ENCODE measurements around the gene QRFP. TPM values are rescaled to one million over a fixed set of nuclear protein-coding genes. Genes with fewer than 3 reads are reported as not detected.

QRFP gene
- total and polyA plus RNA-seq, 8 donors = 0.16 to 0.70 (median 0.47) TPM; not detected in 1

DNA sequence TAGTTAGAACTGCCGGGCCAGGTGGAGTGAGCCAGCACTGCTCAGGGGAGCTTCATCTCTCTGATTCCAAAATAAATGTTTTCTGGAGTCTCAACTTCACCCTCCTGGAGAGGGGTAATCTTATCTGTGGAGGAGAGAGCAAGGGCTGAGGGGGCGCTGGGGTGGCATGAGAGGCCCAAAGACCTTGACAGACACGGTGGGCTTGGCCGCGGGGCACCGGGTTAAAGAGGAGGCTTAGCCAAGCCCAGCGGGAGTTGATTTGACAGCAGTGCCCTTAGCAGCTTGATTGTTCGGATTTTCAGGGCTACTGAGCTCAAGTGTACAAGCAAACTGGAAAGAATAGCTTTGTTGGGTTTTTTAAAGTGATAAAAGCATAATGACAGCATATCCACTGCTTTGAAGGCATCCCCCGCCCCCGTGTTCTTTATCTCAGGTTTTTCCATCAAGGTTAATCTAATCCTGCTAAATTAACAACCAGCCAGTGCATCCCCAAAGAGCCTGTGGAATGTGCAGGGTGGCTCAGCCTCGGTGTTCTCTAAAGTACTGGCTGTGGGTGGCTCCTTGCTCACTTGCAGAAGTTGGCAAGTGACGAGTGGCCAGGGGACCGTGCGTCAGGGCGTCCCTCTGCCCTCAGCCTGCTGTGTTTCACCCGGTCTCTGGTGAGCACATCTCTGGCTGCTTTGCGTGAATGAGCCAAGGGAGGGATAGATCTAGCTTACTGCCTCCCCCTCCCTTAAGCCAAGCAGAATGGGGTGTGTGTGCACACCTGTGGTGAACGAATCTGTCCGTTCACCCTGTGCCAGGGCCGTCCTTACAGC is 5.5 kb downstream of the QRFP start:
- peaks cover 0 to 3% of the 10 kb centered on the region in 2 donors for H3K27me3 ChIP-seq
- H3K4me1 ChIP-seq = peaks cover 0 to 6% of the 10 kb centered on the region in 2 donors
- no peaks in the 10 kb centered on the region for H3K9me3 ChIP-seq
- H3K4me3 ChIP-seq = no peak overlapping the region
- intact Hi-C loops (cut with DNase I) = no loop called here
- H3K27ac ChIP-seq = no peak overlapping the region
- TF ChIP-seq CTCF (IDR thresholded peaks at IDR 0.05) = no peak
- DNase-seq (peak in 1 of 4 donors; percentile 48), ATAC-seq (no peak)
- peaks cover 0 to 62% of the 10 kb centered on the region in 2 donors for H3K36me3 ChIP-seq

DNA sequence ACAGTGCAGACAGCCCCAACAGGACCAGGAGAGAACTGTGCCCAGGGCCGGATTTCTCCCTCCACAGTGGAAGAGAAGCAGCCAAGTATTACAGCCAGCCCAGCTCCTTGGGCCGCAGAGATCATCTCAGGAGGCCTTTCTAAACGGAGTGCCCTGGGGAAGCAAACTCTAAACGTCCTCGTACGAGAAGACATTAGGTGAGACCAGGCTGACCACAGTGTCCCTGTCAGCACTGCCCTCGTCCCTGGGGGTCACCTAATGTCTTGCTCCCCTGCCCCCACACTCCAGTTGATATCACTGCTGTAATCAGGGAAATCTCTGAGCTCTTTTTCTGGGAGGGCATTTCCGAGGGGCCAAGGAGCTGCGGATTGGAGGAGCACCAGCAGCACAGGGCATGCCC is 6.5 kb downstream of the QRFP start:
- peaks cover 0 to 72% of the 10 kb centered on the region in 2 donors for H3K36me3 ChIP-seq
- no peak overlapping the region for H3K4me3 ChIP-seq
- TF ChIP-seq CTCF (IDR thresholded peaks at IDR 0.05) = no peak
- no peaks in the 10 kb centered on the region for H3K27me3 ChIP-seq
- no peaks in the 10 kb centered on the region for H3K9me3 ChIP-seq
- ATAC-seq (no peak), DNase-seq (peak in 1 of 4 donors; percentile 28)
- peaks cover 0 to 6% of the 10 kb centered on the region in 2 donors for H3K4me1 ChIP-seq
- no peak overlapping the region for H3K27ac ChIP-seq
- intact Hi-C loops (cut with DNase I) = no loop called here

DNA sequence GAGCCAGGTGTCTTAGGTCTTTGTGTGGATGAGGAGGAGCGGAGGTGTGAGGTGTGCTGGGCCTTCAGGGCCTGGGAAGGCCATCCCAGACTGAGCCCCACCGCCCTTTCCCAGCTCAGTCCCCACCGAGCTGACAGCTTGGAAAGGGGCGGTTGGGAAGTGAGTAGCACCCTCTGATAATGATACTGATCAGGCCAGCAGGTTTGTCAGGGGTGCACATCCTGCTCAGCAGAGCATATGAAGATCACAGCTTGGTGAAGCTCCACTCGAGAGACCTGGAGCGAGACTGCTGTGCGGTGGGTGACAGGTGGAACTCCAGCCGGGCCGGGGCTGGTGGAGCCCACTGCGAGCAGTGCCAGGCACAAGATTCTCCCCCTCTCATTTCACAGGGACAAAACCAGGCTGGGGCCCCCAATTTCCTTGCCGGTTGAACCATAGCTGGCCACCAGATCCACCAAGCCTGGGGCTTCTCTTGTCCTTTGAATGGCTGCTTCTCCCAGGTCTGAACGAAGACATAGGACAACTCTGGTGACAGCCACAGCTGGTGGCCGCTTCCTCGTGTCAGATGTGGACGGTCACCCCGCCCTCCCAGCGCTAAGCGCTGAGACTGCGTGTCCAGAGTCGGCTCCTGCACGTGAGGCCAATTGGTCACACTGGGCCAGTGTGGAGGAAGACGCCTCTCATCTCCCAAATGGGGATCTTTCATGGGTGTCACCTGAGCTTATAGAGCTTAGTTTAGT is 8.3 kb downstream of the QRFP start:
- peaks cover 0 to 90% of the 10 kb centered on the region in 2 donors for H3K36me3 ChIP-seq

DNA sequence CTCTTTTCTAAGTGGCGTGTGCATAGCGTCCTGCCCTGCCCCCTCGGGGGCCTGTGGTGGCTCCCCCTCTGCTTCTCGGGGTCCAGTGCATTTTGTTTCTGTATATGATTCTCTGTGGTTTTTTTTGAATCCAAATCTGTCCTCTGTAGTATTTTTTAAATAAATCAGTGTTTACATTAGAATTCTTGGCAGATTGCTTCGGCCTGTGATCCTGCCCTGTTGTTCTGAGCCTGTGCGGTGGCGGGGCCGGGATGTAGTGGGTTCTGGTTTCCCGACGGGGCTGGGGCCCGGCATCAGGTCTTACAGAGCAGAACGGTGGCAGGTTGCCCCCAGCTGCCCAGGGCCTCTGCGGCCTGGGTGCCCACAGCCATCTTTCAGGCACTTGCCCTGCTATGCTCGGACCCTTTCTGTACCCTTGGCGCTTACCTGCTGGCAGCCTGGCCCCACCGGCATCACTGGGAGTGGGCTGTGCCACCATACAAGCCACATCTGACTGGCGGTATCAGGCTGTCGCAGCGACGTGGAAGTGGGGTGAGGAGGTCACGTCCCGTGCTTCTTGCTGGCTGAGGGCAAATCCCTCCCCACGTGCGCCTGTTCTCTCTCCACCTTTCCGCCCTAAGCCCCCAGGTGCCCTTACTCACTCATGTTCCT is 9.0 kb downstream of the QRFP start:
- no peak for TF ChIP-seq CTCF (IDR thresholded peaks at IDR 0.05)
- H3K36me3 ChIP-seq = peaks cover 0 to 93% of the 10 kb centered on the region in 2 donors
- no peaks in the 10 kb centered on the region for H3K27me3 ChIP-seq
- H3K9me3 ChIP-seq = no peaks in the 10 kb centered on the region
- H3K27ac ChIP-seq = no peak overlapping the region
- no peaks in the 10 kb centered on the region for H3K4me1 ChIP-seq
- no peak overlapping the region for H3K4me3 ChIP-seq
- intact Hi-C loops (cut with DNase I) = no loop called here
- ATAC-seq (no peak), DNase-seq (peak in 2 of 4 donors; percentile 23 to 65)

More for the DNA sequence above, 8.3 kb downstream of the QRFP start:
- peak in 1 of 4 donors; percentile 54 for DNase-seq
- TF ChIP-seq CTCF (IDR thresholded peaks at IDR 0.05) = no peak
- no peak for ATAC-seq
- Histone ChIP-seq H3K27ac (no peak overlapping the region), H3K4me1 (no peaks in the 10 kb centered on the region), H3K27me3 (no peaks in the 10 kb centered on the region), H3K9me3 (no peaks in the 10 kb centered on the region), H3K4me3 (no peak overlapping the region)
- intact Hi-C loops (cut with DNase I) = no loop called here
